ENCODE data around the gene CHD2. TPM values are rescaled to one million over a fixed set of nuclear protein-coding genes. Genes with fewer than 3 reads are reported as not detected.

The CHD2 gene
- total RNA-seq, 4 donors from 2014 or later, result 109 to 370 (median 161) TPM

DNA sequence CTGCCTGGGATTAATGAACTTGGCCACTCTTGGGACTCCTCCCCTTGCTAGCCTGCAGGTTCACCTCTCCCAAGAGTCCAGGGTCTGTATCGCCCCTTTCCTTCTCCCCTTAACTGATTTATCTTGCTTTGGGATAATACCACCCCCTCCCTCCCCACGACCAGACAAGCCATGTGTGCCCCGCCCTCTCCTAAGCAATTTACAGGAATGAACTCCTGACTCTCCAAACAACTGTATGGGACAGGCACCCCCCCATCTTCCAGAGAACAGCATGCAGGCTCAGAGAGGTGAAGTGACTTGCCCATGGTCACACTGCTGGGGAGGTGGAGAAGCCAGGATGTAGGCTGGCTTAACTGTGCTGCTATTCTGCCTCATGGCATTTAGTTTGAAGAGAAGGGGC, 142.1 kb downstream of the CHD2 start:
- peak in 1 of 3 donors; percentile 9 for DNase-seq
- no peak for TF ChIP-seq POLR2A (IDR thresholded peaks at IDR 0.05)
- TF ChIP-seq, protein P1, sequence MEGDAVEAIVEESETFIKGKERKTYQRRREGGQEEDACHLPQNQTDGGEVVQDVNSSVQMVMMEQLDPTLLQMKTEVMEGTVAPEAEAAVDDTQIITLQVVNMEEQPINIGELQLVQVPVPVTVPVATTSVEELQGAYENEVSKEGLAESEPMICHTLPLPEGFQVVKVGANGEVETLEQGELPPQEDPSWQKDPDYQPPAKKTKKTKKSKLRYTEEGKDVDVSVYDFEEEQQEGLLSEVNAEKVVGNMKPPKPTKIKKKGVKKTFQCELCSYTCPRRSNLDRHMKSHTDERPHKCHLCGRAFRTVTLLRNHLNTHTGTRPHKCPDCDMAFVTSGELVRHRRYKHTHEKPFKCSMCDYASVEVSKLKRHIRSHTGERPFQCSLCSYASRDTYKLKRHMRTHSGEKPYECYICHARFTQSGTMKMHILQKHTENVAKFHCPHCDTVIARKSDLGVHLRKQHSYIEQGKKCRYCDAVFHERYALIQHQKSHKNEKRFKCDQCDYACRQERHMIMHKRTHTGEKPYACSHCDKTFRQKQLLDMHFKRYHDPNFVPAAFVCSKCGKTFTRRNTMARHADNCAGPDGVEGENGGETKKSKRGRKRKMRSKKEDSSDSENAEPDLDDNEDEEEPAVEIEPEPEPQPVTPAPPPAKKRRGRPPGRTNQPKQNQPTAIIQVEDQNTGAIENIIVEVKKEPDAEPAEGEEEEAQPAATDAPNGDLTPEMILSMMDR (IDR thresholded peaks at IDR 0.05), result no peak
- peaks cover 0 to 8% (median 0%) of the 10 kb centered on the region in 3 donors for H3K36me3 ChIP-seq

DNA sequence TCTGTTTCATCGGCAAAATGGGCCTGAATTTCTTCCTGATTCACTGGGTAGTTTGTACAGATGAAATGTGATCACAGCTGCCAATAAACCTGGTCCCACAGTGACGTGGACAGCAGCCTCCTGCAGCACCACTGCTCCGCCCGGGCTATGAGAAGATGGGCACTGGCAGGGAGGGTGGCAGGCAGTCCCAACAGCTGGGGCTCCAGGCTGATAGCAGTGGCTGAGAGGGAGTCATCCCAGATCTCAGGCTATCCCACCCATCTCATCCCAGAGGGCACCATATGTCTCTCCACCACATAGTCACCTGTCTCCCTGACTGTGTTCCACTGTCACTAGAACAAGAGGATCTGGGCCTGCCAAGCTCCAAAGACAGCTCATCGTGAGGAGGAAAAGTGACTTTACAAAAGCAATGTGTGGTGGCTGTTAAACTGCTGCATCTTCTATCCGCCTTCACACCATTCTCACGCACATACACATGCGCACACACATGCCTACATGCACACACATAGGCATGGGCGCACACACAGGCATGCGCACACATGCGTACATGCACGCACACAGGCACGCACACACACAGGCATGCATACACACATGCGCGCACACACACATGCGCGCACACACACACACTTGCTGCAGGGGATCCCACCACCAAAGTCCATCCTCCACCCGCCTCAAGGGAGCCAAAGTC, 142.7 kb downstream of the CHD2 start:
- no peak for TF ChIP-seq POLR2A (IDR thresholded peaks at IDR 0.05)
- TF ChIP-seq, protein P1 (IDR thresholded peaks at IDR 0.05), result no peak
- H3K27ac ChIP-seq, result no peak overlapping the region
- peak in 1 of 3 donors; percentile 8 for DNase-seq

More for the DNA sequence above, 142.1 kb downstream of the CHD2 start:
- no peaks in the 10 kb centered on the region for H3K27me3 ChIP-seq
- no peak overlapping the region for H3K4me3 ChIP-seq
- no peak overlapping the region for H3K27ac ChIP-seq
- no peaks in the 10 kb centered on the region for H3K4me1 ChIP-seq
- H3K9me3 ChIP-seq, result no peaks in the 10 kb centered on the region

GRCh38 chr15:93043621-93044300, 143.6 kb downstream of the CHD2 start:
- no peak for DNase-seq
- Histone ChIP-seq H3K4me3 (no peak overlapping the region), H3K4me1 (no peaks in the 10 kb centered on the region), H3K36me3 (peaks cover 0 to 8% (median 0%) of the 10 kb centered on the region in 3 donors), H3K27ac (no peak overlapping the region), H3K27me3 (no peaks in the 10 kb centered on the region), H3K9me3 (no peaks in the 10 kb centered on the region)
- TF ChIP-seq, protein P1 (IDR thresholded peaks at IDR 0.05), result no peak

More for the DNA sequence above, 142.7 kb downstream of the CHD2 start:
- Histone ChIP-seq H3K36me3 (peaks cover 0 to 8% (median 0%) of the 10 kb centered on the region in 3 donors), H3K4me1 (no peaks in the 10 kb centered on the region), H3K4me3 (no peak overlapping the region), H3K9me3 (no peaks in the 10 kb centered on the region), H3K27me3 (no peaks in the 10 kb centered on the region)

- Histone ChIP-seq H3K4me3 (no peak overlapping the region), H3K9me3 (no peaks in the 10 kb centered on the region), H3K36me3 (peaks cover 0 to 8% (median 0%) of the 10 kb centered on the region in 3 donors), H3K4me1 (no peaks in the 10 kb centered on the region), H3K27me3 (no peaks in the 10 kb centered on the region), H3K27ac (no peak overlapping the region)
- TF ChIP-seq, protein P1 (IDR thresholded peaks at IDR 0.05), result no peak
- no peak for TF ChIP-seq POLR2A (IDR thresholded peaks at IDR 0.05)
- DNase-seq, result no peak
Observed at GRCh38 chr15:93044301-93045190, 144.4 kb downstream of the CHD2 start.

DNA sequence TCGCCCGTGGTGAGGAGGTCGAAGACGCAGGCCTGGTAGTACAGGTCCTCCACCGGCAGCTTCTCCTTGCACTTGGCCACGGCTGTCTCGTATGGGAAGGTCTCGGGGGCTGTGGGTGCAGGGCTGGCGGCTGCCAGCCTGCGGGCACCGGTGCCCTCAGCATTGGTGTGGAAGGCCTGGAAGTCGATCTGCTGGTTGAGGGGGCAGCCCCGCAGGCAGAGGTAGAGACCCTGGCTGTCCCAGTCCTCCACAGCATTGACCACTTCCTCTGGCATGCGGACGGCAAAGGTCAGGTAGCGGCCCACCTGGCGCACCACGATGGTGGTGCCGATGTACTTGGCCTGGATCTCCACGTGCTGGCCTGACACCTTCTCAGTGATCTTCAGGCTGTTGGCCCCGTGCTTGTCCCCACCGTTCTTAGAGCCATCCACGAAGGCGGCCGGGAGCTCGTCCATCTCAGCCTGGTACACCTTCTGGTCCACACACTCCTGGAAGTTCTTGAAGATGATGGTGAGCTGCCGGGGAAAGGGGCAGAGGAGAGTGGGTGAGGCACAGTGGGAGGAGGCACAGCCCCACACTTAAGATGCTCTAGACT, 145.2 kb downstream of the CHD2 start:
- no peak overlapping the region for H3K27ac ChIP-seq
- H3K9me3 ChIP-seq, result no peaks in the 10 kb centered on the region
- H3K4me1 ChIP-seq, result no peaks in the 10 kb centered on the region

More for the DNA sequence above, 145.2 kb downstream of the CHD2 start:
- DNase-seq, result no peak
- H3K4me3 ChIP-seq, result no peak overlapping the region
- peaks cover 0 to 8% (median 0%) of the 10 kb centered on the region in 3 donors for H3K36me3 ChIP-seq
- TF ChIP-seq POLR2A (IDR thresholded peaks at IDR 0.05), result no peak
- TF ChIP-seq, protein P1 (IDR thresholded peaks at IDR 0.05), result no peak
- no peaks in the 10 kb centered on the region for H3K27me3 ChIP-seq
